Ovary (tissue), 9 donors: Measurements from ENCODE around the gene WIPI1. TPM values are rescaled to one million over a fixed set of nuclear protein-coding genes. Genes with fewer than 3 reads are reported as not detected.
A peak's percentile ranks its signal among the peaks of the same experiment; 100 is the strongest.

Experiments
- DNase-seq, 5 donors: peaks; one replicate each; pipeline ENCODE4 v3.0.0-alpha.2; 2019 to 2020
- H3K27ac ChIP-seq, 2 donors: fragments of 200-600 bp; one replicate each; pipeline versions ENCODE4 v1.5.1 to v1.8.0; 2019 to 2022
- H3K27me3 ChIP-seq: fragments of 200-600 bp; one replicate; pipeline ENCODE4 v1.8.0; 2022
- H3K36me3 ChIP-seq: fragments of 200-600 bp; sonication (generic); one replicate; pipeline ENCODE4 v1.5.1; 2019
- H3K4me1 ChIP-seq: one replicate; pipeline ENCODE4 v1.8.1; 2013; ENCODE audit warnings: mild to moderate bottlenecking, moderate library complexity; ENCODE audit not compliant: insufficient read depth
- H3K4me3 ChIP-seq: fragments of 200-600 bp; sonication (generic); one replicate; pipeline ENCODE4 v1.5.1; 2017
- H3K9me3 ChIP-seq, 2 donors: fragments of 200-600 bp in 1 of 2; sonication (generic) in 1 of 2; one replicate each; pipeline versions ENCODE4 v1.5.1 to v1.8.1; 2013 to 2019; ENCODE audit warnings: mild to moderate bottlenecking in 1 of 2, moderate library complexity in 1 of 2
- EP300 ChIP-seq: sonication (generic); formaldehyde crosslinking; IDR thresholded peaks from one replicate; pipeline ENCODE4 v1.6.1; 2017; ENCODE audit warnings: antibody characterized with exemption
- POLR2A ChIP-seq: fragments of 450-650 bp; IDR thresholded peaks from one replicate; pipeline ENCODE4 v1.6.1; 2017; ENCODE audit warnings: antibody characterized with exemption, mild to moderate bottlenecking, moderate library complexity
- WGBS, 3 donors: extraction: QIAGEN DNeasy Blood & Tissue Kit in 1 of 3; methylation state at CpG; one replicate each; pipeline versions ENCODE4 v1.1.5 to v1.1.7; 2013 to 2017; 5-methylcytosine and 5-hydroxymethylcytosine counted together
- intact Hi-C, 4 donors: fragments of 100-400 bp; cut with DNase I; formaldehyde crosslinking; loops; one replicate each; pipeline versions ENCODE4 v1.11.0 to v1.15.1; 2022 to 2023
- polyA plus RNA-seq, 2 donors: library from polyadenylated mRNA; stranded (reverse); fragments of 200-250 nt in 1 of 2; fragments of 350-450 nt in 1 of 2; fragmentation: Illumina TruSeq in 1 of 2; extraction: RNeasy Lipid Tissue Mini Kit (QIAGEN cat#74804) in 1 of 2; gene quantifications; one replicate each; pipeline ENCODE4 v1.2.3, GENCODE V29; 2013 to 2014
- total RNA-seq, 7 donors: library from RNA; depleted of rRNA in 2 of 7; stranded (reverse); fragments of >200 nt in 2 of 7; fragmentation: NEBNext Ultra II Directional in 3 of 7; extraction: Animal tissue kit (Norgen Biotek cat#: 25700) in 3 of 7; gene quantifications; one replicate each; pipeline versions ENCODE4 v1.1.0 to v1.2.4, GENCODE V29; 2016 to 2023
- TF ChIP-seq, protein P1 (sequence below), 3 donors: fragments of 450-650 bp in 2 of 3; fragments of 200-600 bp in 1 of 3; IDR thresholded peaks; one replicate each; pipeline versions ENCODE4 v1.5.1 to v1.8.0; 2016 to 2022; ENCODE audit warnings: antibody characterized with exemption in 3 of 3, mild to moderate bottlenecking in 1 of 3
- donor health status: DM: no; HTN: no; CAD: no; lungs with moderate emphysema.
- donor health status: DM: no; HTN: no; CAD: no.
- donor health status: Bipolar disorder and iron deficiency.
- donor health status: DM: yes; HTN: yes; CAD: no.
- donor health status: DM: no; HTN: no; CAD: no.
- donor health status: DM: yes; HTN: yes; CAD: no.

WIPI1 gene
- total and polyA plus RNA-seq, 9 donors = 15.9 to 53.3 (median 21.3) TPM

DNA sequence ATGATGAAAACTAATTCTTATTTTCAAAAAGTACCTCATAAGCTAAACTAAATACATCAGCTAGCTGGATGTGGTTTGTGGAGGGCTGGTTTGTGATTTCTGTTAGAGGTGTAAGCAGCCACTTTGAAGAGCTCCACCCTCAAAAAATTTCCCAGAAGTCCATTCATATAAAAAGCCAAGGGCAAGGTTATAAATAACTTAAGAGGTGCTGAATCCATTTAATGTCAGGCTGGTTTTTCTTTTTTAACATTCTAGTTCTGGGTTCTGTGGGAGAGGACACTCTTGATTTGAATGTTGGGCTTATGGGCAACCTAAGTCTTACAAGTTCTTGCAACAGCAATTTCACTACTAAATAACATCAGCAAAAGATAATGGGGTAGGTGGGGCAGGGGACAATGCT is 3.4 kb upstream of the WIPI1 start:
- TF ChIP-seq POLR2A (no peak), EP300 (no peak)
- TF ChIP-seq, protein P1, sequence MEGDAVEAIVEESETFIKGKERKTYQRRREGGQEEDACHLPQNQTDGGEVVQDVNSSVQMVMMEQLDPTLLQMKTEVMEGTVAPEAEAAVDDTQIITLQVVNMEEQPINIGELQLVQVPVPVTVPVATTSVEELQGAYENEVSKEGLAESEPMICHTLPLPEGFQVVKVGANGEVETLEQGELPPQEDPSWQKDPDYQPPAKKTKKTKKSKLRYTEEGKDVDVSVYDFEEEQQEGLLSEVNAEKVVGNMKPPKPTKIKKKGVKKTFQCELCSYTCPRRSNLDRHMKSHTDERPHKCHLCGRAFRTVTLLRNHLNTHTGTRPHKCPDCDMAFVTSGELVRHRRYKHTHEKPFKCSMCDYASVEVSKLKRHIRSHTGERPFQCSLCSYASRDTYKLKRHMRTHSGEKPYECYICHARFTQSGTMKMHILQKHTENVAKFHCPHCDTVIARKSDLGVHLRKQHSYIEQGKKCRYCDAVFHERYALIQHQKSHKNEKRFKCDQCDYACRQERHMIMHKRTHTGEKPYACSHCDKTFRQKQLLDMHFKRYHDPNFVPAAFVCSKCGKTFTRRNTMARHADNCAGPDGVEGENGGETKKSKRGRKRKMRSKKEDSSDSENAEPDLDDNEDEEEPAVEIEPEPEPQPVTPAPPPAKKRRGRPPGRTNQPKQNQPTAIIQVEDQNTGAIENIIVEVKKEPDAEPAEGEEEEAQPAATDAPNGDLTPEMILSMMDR (IDR thresholded peaks at IDR 0.05) = no peak
- no peak for DNase-seq
- no peaks in the 10 kb centered on the region for H3K9me3 ChIP-seq
- H3K27me3 ChIP-seq = no peaks in the 10 kb centered on the region
- no peak overlapping the region for H3K27ac ChIP-seq
- no peak overlapping the region for H3K4me3 ChIP-seq
- intact Hi-C loops = loop anchor here in 1 of 4 donors (5.0 to 10.0 kb wide), 3 partner anchors 134 to 294 kb away; no protein-coding TSS in a partner anchor
- H3K36me3 ChIP-seq = no peaks in the 10 kb centered on the region
- H3K4me1 ChIP-seq = peaks cover 6% of the 10 kb centered on the region

DNA sequence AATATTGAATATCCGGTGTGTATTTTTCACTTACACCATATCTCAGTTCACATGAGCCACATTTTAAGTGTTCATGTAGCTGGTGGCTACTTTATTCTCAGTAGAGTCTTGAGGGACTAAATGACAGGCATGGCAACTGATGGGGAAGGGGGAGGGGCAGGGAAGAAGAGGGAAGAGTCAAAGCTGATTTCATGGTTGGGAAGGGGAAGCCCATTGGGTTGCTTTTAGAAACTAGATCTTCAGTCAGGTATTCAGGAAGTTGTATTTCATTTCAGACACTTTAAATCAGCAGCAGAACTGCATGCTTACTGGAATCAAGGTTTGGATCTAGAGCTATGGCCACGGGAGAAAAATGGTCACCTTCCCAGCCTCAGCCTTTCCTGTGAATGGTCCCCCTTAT is 2.9 kb upstream of the WIPI1 start:
- H3K9me3 ChIP-seq = no peaks in the 10 kb centered on the region
- H3K36me3 ChIP-seq = no peaks in the 10 kb centered on the region
- intact Hi-C loops = loop anchor here in 1 of 4 donors (5.0 to 10.0 kb wide), 3 partner anchors 135 to 295 kb away; no protein-coding TSS in a partner anchor
- no peak overlapping the region for H3K27ac ChIP-seq
- TF ChIP-seq EP300 = no peak
- no peak for TF ChIP-seq POLR2A
- TF ChIP-seq, protein P1 (IDR thresholded peaks at IDR 0.05) = no peak
- H3K4me1 ChIP-seq = peaks cover 6% of the 10 kb centered on the region
- 59 to 74% (median 69%) methylated on average over 2 of the region's 2 CpGs for WGBS, 3 donors
- no peak for DNase-seq
- H3K4me3 ChIP-seq = no peak overlapping the region
- H3K27me3 ChIP-seq = no peaks in the 10 kb centered on the region

DNA sequence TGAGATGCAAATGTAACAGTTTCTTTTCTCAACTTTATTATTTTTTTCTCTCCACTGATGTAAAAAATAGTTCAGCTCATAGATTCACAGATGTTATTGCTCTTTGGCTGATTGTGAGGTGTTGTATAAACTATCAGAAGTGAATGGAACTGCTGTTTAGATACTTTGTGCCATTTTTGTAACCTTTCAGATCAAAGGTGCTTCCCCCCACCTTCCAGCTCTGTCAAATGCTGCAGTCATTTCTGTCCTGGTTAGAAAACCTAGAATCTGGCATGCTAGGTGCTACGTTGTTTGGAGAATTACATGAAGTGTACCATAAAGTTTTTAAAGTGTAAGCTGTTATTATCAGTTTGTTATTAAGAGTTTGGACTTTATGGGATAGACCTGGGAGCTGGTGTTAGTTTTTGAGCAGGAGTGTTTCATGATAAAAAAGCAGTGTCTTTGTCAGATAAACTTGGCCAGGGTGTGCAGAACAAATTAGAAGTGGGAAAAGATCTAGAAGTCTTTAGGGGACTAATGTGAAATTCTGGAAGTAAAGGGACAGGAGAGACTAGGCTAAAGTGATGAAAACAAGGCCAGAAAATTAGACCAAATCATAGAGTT is 1.8 kb upstream of the WIPI1 start:
- Histone ChIP-seq H3K4me3 (no peak overlapping the region), H3K9me3 (no peaks in the 10 kb centered on the region), H3K36me3 (no peaks in the 10 kb centered on the region), H3K4me1 (peaks cover 6% of the 10 kb centered on the region), H3K27ac (no peak overlapping the region), H3K27me3 (no peaks in the 10 kb centered on the region)
- intact Hi-C loops = loop anchor here in 1 of 4 donors (5.0 kb wide), 1 partner anchor 53 kb away; the partner anchor contains the start of gene PRKAR1A
- WGBS, 3 donors = 48 to 59% (median 53%) methylated on average over 1 of the region's 1 CpG
- no peak for DNase-seq
- TF ChIP-seq, protein P1 (IDR thresholded peaks at IDR 0.05) = no peak
- no peak for TF ChIP-seq EP300
- TF ChIP-seq POLR2A = no peak

DNA sequence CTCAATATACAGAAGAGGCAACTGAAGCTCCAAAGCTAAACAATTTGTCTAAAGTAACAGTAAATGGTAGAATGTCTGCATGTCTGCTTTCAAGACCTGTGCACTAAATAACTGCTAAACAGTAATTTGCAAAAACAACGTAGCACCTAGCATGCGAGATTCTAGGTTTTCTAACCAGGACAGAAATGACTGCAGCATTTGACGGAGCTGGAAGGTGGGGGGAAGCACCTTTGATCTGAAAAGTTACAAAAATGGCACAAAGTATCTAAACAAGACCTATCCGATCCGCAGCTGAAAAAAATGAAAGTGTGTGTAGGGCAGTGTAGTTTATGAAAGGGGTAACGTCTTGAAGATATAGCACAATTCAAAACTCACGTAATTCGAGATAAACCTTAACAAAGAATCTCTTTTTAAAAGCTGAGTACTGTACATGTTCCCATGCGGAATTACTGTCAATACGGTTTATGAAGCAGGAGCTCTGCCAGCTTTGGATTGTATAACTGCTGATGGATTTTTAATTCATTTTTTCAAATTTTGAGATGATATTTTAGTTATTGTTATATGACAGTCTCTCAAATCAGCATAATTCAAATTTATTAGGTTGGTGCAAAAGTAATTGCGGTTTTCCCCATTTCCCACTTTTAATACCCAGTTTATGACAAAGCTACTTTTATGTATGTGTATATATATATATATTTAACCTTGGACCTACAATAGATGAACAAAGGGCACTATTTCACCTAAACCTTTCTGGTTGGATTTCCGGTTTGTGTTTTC is 1.2 kb upstream of the WIPI1 start:
- peak overlapping the region in 1 of 2 donors; percentile 69 for H3K27ac ChIP-seq
- H3K36me3 ChIP-seq = no peaks in the 10 kb centered on the region
- TF ChIP-seq, protein P1 (IDR thresholded peaks at IDR 0.05) = no peak
- no peak for TF ChIP-seq POLR2A
- no peak for TF ChIP-seq EP300
- H3K27me3 ChIP-seq = no peaks in the 10 kb centered on the region
- peaks cover 4% of the 10 kb centered on the region for H3K4me1 ChIP-seq
- DNase-seq = no peak
- no peaks in the 10 kb centered on the region for H3K9me3 ChIP-seq
- 21 to 33% (median 21%) methylated on average over 12 of the region's 12 CpGs for WGBS, 3 donors
- intact Hi-C loops = loop anchor here in 1 of 4 donors (5.0 kb wide), 1 partner anchor 54 kb away; the partner anchor contains the start of gene PRKAR1A
- H3K4me3 ChIP-seq = peak overlapping the region; percentile 55
